Spleen (tissue), 11 donors: ENCODE results near the gene LMBR1L. TPM values are rescaled to one million over a fixed set of nuclear protein-coding genes. Genes with fewer than 3 reads are reported as not detected.

Experiments
- DNase-seq: peaks from one replicate; pipeline ENCODE4 v3.0.0-alpha.2; 2020
- H3K27ac ChIP-seq, 8 donors: fragments of 200-600 bp; sonication (generic) in 7 of 8; 1 replicate in 4 of 8; 2 replicates in 4 of 8; pipeline versions ENCODE4 v1.5.0 to v1.8.0; 2016 to 2021; ENCODE audit warnings: inconsistent platforms in 4 of 8, mild to moderate bottlenecking in 4 of 8, moderate library complexity in 1 of 8
- H3K27me3 ChIP-seq, 7 donors: fragments of 200-600 bp; sonication (generic) in 6 of 7; replicated peaks in 1 of 7; 1 replicate in 4 of 7; 2 replicates in 3 of 7; pipeline versions ENCODE4 v1.5.0 to v1.8.0; 2016 to 2021; ENCODE audit warnings: inconsistent platforms in 3 of 7, mild to moderate bottlenecking in 1 of 7
- H3K36me3 ChIP-seq, 6 donors: fragments of 200-600 bp; sonication (generic) in 5 of 6; 1 replicate in 4 of 6; 2 replicates in 2 of 6; pipeline versions ENCODE4 v1.5.0 to v1.8.0; 2016 to 2021; ENCODE audit warnings: inconsistent platforms in 2 of 6
- H3K4me1 ChIP-seq, 6 donors: fragments of 200-600 bp; sonication (generic) in 5 of 6; 1 replicate in 3 of 6; 2 replicates in 3 of 6; pipeline versions ENCODE4 v1.5.0 to v1.8.0; 2016 to 2021; ENCODE audit warnings: inconsistent platforms in 3 of 6
- H3K4me3 ChIP-seq, 8 donors: fragments of 200-600 bp; sonication (generic) in 7 of 8; 1 replicate in 4 of 8; 2 replicates in 4 of 8; pipeline versions ENCODE4 v1.5.0 to v1.8.0; 2016 to 2021; ENCODE audit warnings: inconsistent platforms in 4 of 8, mild to moderate bottlenecking in 4 of 8, moderate library complexity in 2 of 8
- H3K9me3 ChIP-seq, 8 donors: fragments of 200-600 bp; sonication (generic) in 7 of 8; 1 replicate in 4 of 8; 2 replicates in 4 of 8; pipeline versions ENCODE4 v1.5.0 to v1.8.0; 2016 to 2021; ENCODE audit warnings: inconsistent platforms in 4 of 8
- POLR2A ChIP-seq, 3 donors: fragments of 450-650 bp; IDR thresholded peaks; one replicate each; pipeline ENCODE4 v1.5.1; 2017; ENCODE audit warnings: antibody characterized with exemption in 3 of 3, mild to moderate bottlenecking in 1 of 3
- POLR2AphosphoS5 ChIP-seq, 3 donors: sonication (generic); formaldehyde crosslinking; IDR thresholded peaks; one replicate each; pipeline ENCODE4 v1.5.1; 2017; ENCODE audit warnings: antibody characterized with exemption in 3 of 3
- WGBS, 5 donors: extraction: QIAGEN DNeasy Blood & Tissue Kit in 3 of 5; methylation state at CpG; one replicate each; pipeline versions ENCODE4 v1.1.5 to v1.1.7; 2013 to 2018; 5-methylcytosine and 5-hydroxymethylcytosine counted together
- intact Hi-C: fragments of 100-400 bp; cut with DNase I; formaldehyde crosslinking; loops from one replicate; pipeline ENCODE4 v1.15.0; 2023; ENCODE audit warnings: low total_unique reads
- polyA plus RNA-seq, 3 donors: library from polyadenylated mRNA; stranded (reverse); fragments of 200-250 nt; gene quantifications; one replicate each; pipeline ENCODE4 v1.2.1, GENCODE V29; 2013
- total RNA-seq, 7 donors: library from RNA; depleted of rRNA in 3 of 7; stranded (reverse); fragments of >200 nt in 3 of 7; fragmentation: NEBNext Ultra II Directional in 4 of 7; extraction: Animal tissue kit (Norgen Biotek cat#: 25700) in 4 of 7; gene quantifications; one replicate each; pipeline versions ENCODE4 v1.1.0 to v1.2.1, GENCODE V29; 2016 to 2021
- TF ChIP-seq, protein P1 (sequence below), 11 experiments: fragments of 200-600 bp in 7 of 11; fragments of 450-650 bp in 4 of 11; sonication (generic) in 4 of 11; IDR thresholded peaks in 8 of 11; conservative IDR thresholded peaks in 3 of 11; 1 replicate in 7 of 11; 2 replicates in 4 of 11; pipeline versions ENCODE4 v1.4.0 to v1.8.0; 2016 to 2021; ENCODE audit warnings: antibody characterized with exemption in 11 of 11, inconsistent platforms in 4 of 11, mild to moderate bottlenecking in 1 of 11
- donor health status: healthy with polysubstance abuse.
- donor health status: DM: no; HTN: no; CAD: no; lungs with moderate emphysema.
- donor health status: DM: no; HTN: no; CAD: no.
- donor health status: Bipolar disorder and iron deficiency.
- donor health status: healthy.
- donor health status: DM: no; HTN: no; CAD: no.
- donor health status: DM: yes; HTN: yes; CAD: no.

LMBR1L gene
- total and polyA plus RNA-seq, 10 donors: 44.1 to 108 (median 74.6) TPM

DNA sequence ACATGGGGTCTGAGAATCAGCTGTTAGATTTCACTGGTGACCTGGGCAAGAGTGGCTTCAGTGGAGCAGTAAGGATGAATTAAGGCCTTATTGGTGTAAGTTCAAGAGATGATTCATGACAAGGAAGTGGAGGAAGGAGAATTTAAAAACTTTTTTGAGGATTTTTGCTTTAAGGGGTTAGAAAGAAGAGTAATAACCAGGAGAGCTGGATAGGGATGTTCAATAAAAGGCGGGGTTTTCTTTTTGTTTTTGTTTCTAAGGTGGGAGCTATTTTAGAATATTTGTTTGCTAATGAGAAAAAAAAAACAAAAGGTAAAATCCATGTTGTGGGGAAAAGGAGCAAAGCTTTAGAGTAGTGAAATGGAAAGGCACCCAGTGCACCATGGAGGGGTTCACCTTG is 35.8 kb upstream of the LMBR1L start:
- H3K27me3 ChIP-seq: no peaks in the 10 kb centered on the region
- H3K27ac ChIP-seq: no peak overlapping the region
- WGBS, 5 donors: 93 to 100% (median 96%) methylated on average over 1 of the region's 1 CpG
- no peak for DNase-seq
- H3K36me3 ChIP-seq: no peaks in the 10 kb centered on the region
- intact Hi-C loops: no loop called here
- TF ChIP-seq POLR2A (IDR thresholded peaks at IDR 0.05) (no peak), POLR2AphosphoS5 (IDR thresholded peaks at IDR 0.05) (no peak)
- TF ChIP-seq, protein P1, sequence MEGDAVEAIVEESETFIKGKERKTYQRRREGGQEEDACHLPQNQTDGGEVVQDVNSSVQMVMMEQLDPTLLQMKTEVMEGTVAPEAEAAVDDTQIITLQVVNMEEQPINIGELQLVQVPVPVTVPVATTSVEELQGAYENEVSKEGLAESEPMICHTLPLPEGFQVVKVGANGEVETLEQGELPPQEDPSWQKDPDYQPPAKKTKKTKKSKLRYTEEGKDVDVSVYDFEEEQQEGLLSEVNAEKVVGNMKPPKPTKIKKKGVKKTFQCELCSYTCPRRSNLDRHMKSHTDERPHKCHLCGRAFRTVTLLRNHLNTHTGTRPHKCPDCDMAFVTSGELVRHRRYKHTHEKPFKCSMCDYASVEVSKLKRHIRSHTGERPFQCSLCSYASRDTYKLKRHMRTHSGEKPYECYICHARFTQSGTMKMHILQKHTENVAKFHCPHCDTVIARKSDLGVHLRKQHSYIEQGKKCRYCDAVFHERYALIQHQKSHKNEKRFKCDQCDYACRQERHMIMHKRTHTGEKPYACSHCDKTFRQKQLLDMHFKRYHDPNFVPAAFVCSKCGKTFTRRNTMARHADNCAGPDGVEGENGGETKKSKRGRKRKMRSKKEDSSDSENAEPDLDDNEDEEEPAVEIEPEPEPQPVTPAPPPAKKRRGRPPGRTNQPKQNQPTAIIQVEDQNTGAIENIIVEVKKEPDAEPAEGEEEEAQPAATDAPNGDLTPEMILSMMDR (IDR thresholded peaks at IDR 0.05 in 8 of 11, conservative IDR thresholded peaks at IDR 0.05 in 3 of 11): no peak
- no peak overlapping the region for H3K4me3 ChIP-seq
- H3K9me3 ChIP-seq: no peaks in the 10 kb centered on the region
- no peaks in the 10 kb centered on the region for H3K4me1 ChIP-seq

DNA sequence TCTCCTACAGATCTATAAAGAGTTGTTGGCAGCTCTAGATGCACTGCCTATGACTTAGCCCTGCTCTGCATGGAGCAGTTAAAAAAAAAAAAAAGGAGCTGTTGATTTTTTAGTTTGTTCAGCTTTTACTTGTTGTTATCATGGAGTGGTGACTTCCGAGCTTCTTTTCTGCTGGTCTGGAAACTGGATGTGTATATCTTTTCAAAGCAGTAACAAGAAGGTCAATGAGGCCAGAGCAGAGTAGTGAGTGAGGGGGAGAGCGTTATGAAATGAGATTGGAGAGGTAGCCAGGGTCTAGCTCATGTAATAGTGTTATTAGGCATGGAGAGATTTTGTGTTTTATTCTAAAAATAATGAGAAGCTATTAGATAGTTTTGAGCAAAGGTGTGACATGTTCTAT is 33.7 kb upstream of the LMBR1L start:
- Histone ChIP-seq H3K36me3 (no peaks in the 10 kb centered on the region), H3K27me3 (no peaks in the 10 kb centered on the region), H3K27ac (no peak overlapping the region), H3K9me3 (no peaks in the 10 kb centered on the region), H3K4me1 (no peaks in the 10 kb centered on the region), H3K4me3 (no peak overlapping the region)
- TF ChIP-seq POLR2A (IDR thresholded peaks at IDR 0.05) (no peak), POLR2AphosphoS5 (IDR thresholded peaks at IDR 0.05) (no peak)
- TF ChIP-seq, protein P1 (IDR thresholded peaks at IDR 0.05 in 8 of 11, conservative IDR thresholded peaks at IDR 0.05 in 3 of 11): no peak
- WGBS, 5 donors: 88 to 94% (median 92%) methylated on average over 2 of the region's 2 CpGs
- intact Hi-C loops: no loop called here
- no peak for DNase-seq

DNA sequence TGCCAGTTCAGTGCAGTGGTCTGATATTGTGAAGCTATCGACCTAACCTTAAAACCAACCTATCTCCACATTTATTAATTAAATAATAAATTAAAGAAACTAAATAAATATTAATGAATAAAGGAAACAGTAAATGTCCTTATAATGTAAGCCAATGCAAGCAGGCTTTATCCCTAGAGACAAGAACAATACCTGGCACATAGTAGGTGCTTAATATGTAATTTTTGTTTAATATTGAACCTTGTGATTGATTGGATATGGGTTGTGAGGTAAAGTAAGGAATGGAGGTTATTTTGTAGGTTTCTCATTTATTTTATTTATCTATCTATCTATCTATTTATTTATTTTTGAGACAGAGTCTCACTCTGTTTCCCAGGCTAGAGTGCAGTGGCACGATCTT is 28.4 kb upstream of the LMBR1L start:
- 87 to 98% (median 93%) methylated on average over 2 of the region's 2 CpGs for WGBS, 5 donors

DNA sequence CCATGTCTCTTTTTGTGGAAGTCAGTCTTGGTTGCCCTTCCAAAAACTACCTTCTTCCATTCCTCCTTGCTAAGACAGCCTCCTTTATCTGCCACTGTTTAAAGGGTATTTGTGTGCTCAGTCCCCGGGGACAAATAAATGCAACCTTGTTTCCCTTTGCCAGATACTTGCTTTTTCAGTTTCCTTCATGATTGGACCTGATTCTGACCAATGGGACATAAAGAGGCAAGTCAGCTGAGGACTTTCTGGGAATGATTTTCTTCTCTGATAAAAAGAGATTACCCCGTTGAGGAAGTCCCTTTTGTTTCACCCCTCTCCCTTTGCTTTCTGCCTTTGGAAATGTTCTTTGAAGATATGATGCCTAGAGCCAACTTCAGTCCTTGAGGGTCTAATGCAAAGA is 27.9 kb upstream of the LMBR1L start:
- TF ChIP-seq POLR2A (IDR thresholded peaks at IDR 0.05) (no peak), POLR2AphosphoS5 (IDR thresholded peaks at IDR 0.05) (no peak)
- TF ChIP-seq, protein P1 (IDR thresholded peaks at IDR 0.05 in 8 of 11, conservative IDR thresholded peaks at IDR 0.05 in 3 of 11): no peak
- no peaks in the 10 kb centered on the region for H3K36me3 ChIP-seq
- no peak for DNase-seq
- H3K9me3 ChIP-seq: no peaks in the 10 kb centered on the region
- H3K4me3 ChIP-seq: no peak overlapping the region
- H3K4me1 ChIP-seq: peaks cover 0 to 7% (median 3%) of the 10 kb centered on the region in 6 donors
- H3K27me3 ChIP-seq: no peaks in the 10 kb centered on the region
- intact Hi-C loops: no loop called here
- no peak overlapping the region for H3K27ac ChIP-seq
- 54 to 67% (median 61%) methylated on average over 2 of the region's 2 CpGs for WGBS, 5 donors

More for the DNA sequence above, 28.4 kb upstream of the LMBR1L start:
- no peaks in the 10 kb centered on the region for H3K9me3 ChIP-seq
- no peak for TF ChIP-seq POLR2AphosphoS5 (IDR thresholded peaks at IDR 0.05)
- TF ChIP-seq POLR2A (IDR thresholded peaks at IDR 0.05): no peak
- TF ChIP-seq, protein P1 (IDR thresholded peaks at IDR 0.05 in 8 of 11, conservative IDR thresholded peaks at IDR 0.05 in 3 of 11): no peak
- intact Hi-C loops: no loop called here
- H3K27me3 ChIP-seq: no peaks in the 10 kb centered on the region
- no peaks in the 10 kb centered on the region for H3K36me3 ChIP-seq
- no peak for DNase-seq
- peaks cover 0 to 3% (median 0%) of the 10 kb centered on the region in 6 donors for H3K4me1 ChIP-seq
- no peak overlapping the region for H3K27ac ChIP-seq
- no peak overlapping the region for H3K4me3 ChIP-seq
